Left lung (tissue), 10 donors: ENCODE measurements around the gene TRPC4AP. TPM values are rescaled to one million over a fixed set of nuclear protein-coding genes. Genes with fewer than 3 reads are reported as not detected.

Experiments
- ATAC-seq: fragments of 200-7000 bp; cut with Tn5 transposase; one replicate; pipeline ENCODE4 v1.9.1; 2020; ENCODE audit warnings: moderate library complexity
- DNase-seq, 4 donors: peaks; one replicate each; pipeline ENCODE4 v3.0.0-alpha.2; 2013 to 2020
- H3K27ac ChIP-seq, 2 donors: fragments of 200-600 bp; sonication (generic) in 1 of 2; one replicate each; pipeline versions ENCODE4 v1.5.0 to v1.8.0; 2020 to 2021
- H3K27me3 ChIP-seq, 2 donors: fragments of 200-600 bp; sonication (generic) in 1 of 2; one replicate each; pipeline versions ENCODE4 v1.5.0 to v1.8.0; 2020 to 2021
- H3K36me3 ChIP-seq, 2 donors: fragments of 200-600 bp; sonication (generic) in 1 of 2; one replicate each; pipeline versions ENCODE4 v1.5.0 to v1.8.0; 2020 to 2021
- H3K4me1 ChIP-seq, 2 donors: fragments of 200-600 bp; one replicate each; pipeline ENCODE4 v1.8.0; 2021
- H3K4me3 ChIP-seq, 2 donors: fragments of 200-600 bp; sonication (generic) in 1 of 2; one replicate each; pipeline versions ENCODE4 v1.5.0 to v1.8.0; 2020 to 2021; ENCODE audit warnings: mild to moderate bottlenecking in 1 of 2
- H3K9me3 ChIP-seq, 2 donors: fragments of 200-600 bp; sonication (generic) in 1 of 2; one replicate each; pipeline versions ENCODE4 v1.5.0 to v1.8.0; 2020 to 2021
- intact Hi-C, 2 donors: fragments of 100-400 bp; cut with DNase I; formaldehyde crosslinking; loops; one replicate each; pipeline versions ENCODE4 v1.11.2 to v1.14.2; 2022
- polyA plus RNA-seq, 6 donors: library from polyadenylated mRNA; unstranded; fragments of 120-200 nt; gene quantifications; one replicate each; pipeline ENCODE4 v1.2.1, GENCODE V29; 2013; ENCODE audit not compliant: insufficient read length in 6 of 6
- total RNA-seq, 2 donors: library from RNA; stranded (reverse); fragmentation: NEBNext Ultra II Directional; extraction: Animal tissue kit (Norgen Biotek cat#: 25700); gene quantifications; one replicate each; pipeline ENCODE4 v1.2.1, GENCODE V29; 2021
- TF ChIP-seq, protein P1 (sequence below), 2 donors: fragments of 200-600 bp; sonication (generic) in 1 of 2; IDR thresholded peaks; one replicate each; pipeline versions ENCODE4 v1.5.0 to v1.8.0; 2021; ENCODE audit warnings: antibody characterized with exemption in 2 of 2
- donor health status: DM: no; HTN: yes; CAD: no.
- donor health status: DM: no; HTN: no; CAD: no.

The TRPC4AP gene
- total and polyA plus RNA-seq, 8 donors = 57.8 to 70.8 (median 67.0) TPM

GRCh38 chr20:35134472-35134871 lies 41.9 kb upstream of the TRPC4AP start:
- peaks cover 0 to 6% of the 10 kb centered on the region in 2 donors for H3K4me1 ChIP-seq
- no peak for ATAC-seq
- no peaks in the 10 kb centered on the region for H3K27me3 ChIP-seq
- no peak overlapping the region for H3K27ac ChIP-seq
- no peaks in the 10 kb centered on the region for H3K9me3 ChIP-seq
- intact Hi-C loops = no loop called here
- peaks cover 0 to 100% of the 10 kb centered on the region in 2 donors for H3K36me3 ChIP-seq
- no peak overlapping the region for H3K4me3 ChIP-seq
- TF ChIP-seq, protein P1, sequence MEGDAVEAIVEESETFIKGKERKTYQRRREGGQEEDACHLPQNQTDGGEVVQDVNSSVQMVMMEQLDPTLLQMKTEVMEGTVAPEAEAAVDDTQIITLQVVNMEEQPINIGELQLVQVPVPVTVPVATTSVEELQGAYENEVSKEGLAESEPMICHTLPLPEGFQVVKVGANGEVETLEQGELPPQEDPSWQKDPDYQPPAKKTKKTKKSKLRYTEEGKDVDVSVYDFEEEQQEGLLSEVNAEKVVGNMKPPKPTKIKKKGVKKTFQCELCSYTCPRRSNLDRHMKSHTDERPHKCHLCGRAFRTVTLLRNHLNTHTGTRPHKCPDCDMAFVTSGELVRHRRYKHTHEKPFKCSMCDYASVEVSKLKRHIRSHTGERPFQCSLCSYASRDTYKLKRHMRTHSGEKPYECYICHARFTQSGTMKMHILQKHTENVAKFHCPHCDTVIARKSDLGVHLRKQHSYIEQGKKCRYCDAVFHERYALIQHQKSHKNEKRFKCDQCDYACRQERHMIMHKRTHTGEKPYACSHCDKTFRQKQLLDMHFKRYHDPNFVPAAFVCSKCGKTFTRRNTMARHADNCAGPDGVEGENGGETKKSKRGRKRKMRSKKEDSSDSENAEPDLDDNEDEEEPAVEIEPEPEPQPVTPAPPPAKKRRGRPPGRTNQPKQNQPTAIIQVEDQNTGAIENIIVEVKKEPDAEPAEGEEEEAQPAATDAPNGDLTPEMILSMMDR (IDR thresholded peaks at IDR 0.05) = no peak
- no peak for DNase-seq

- TF ChIP-seq, protein P1 (IDR thresholded peaks at IDR 0.05) = no peak
- DNase-seq (no peak), ATAC-seq (no peak)
- no peaks in the 10 kb centered on the region for H3K9me3 ChIP-seq
- no peaks in the 10 kb centered on the region for H3K27me3 ChIP-seq
- peaks cover 0 to 13% of the 10 kb centered on the region in 2 donors for H3K4me1 ChIP-seq
- H3K4me3 ChIP-seq = no peak overlapping the region
- no peak overlapping the region for H3K27ac ChIP-seq
- intact Hi-C loops = no loop called here
- H3K36me3 ChIP-seq = peaks cover 0 to 100% of the 10 kb centered on the region in 2 donors
These were observed 41.1 kb upstream of the TRPC4AP start for GRCh38 chr20:35133735-35134134.

DNA sequence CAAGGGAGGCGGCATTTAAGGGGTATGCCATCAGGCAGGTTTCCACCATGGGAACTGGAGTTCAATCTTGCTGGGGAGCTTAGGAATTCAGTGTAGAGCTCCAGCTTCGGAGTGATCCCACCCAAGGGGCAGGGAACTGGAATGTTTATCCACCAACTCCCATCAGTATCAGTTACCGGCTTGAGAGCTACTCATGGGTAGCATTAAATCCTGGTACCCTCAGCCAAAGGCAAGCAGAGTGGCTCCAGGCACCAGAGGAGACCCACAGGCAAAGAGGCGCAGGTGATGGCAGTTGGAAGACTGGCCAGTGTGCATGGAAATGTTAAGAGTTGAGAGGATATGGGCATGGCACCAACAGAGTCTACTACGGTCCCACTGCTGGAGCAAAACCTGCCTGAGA lies 40.4 kb upstream of the TRPC4AP start:
- no peak overlapping the region for H3K4me3 ChIP-seq
- H3K4me1 ChIP-seq = peaks cover 0 to 13% of the 10 kb centered on the region in 2 donors
- ATAC-seq (no peak), DNase-seq (no peak)
- no peak overlapping the region for H3K27ac ChIP-seq
- no peaks in the 10 kb centered on the region for H3K9me3 ChIP-seq
- no peaks in the 10 kb centered on the region for H3K27me3 ChIP-seq
- TF ChIP-seq, protein P1 (IDR thresholded peaks at IDR 0.05) = no peak
- peaks cover 0 to 100% of the 10 kb centered on the region in 2 donors for H3K36me3 ChIP-seq
- intact Hi-C loops = no loop called here

GRCh38 chr20:35131934-35132333 lies 39.3 kb upstream of the TRPC4AP start:
- ATAC-seq (no peak), DNase-seq (peak in 1 of 4 donors; percentile 24)
- Histone ChIP-seq H3K36me3 (peaks cover 0 to 100% of the 10 kb centered on the region in 2 donors), H3K4me1 (peaks cover 0 to 13% of the 10 kb centered on the region in 2 donors), H3K27me3 (no peaks in the 10 kb centered on the region), H3K4me3 (no peak overlapping the region), H3K27ac (no peak overlapping the region), H3K9me3 (no peaks in the 10 kb centered on the region)
- TF ChIP-seq, protein P1 (IDR thresholded peaks at IDR 0.05) = no peak
- intact Hi-C loops = no loop called here

- peaks cover 0 to 13% of the 10 kb centered on the region in 2 donors for H3K4me1 ChIP-seq
- TF ChIP-seq, protein P1 (IDR thresholded peaks at IDR 0.05) = no peak
- H3K9me3 ChIP-seq = no peaks in the 10 kb centered on the region
- ATAC-seq (peak; percentile 55), DNase-seq (no peak)
- H3K36me3 ChIP-seq = peaks cover 3 to 100% of the 10 kb centered on the region in 2 donors
- no peaks in the 10 kb centered on the region for H3K27me3 ChIP-seq
- H3K27ac ChIP-seq = peak overlapping the region in 1 of 2 donors; percentile 57
- no peak overlapping the region for H3K4me3 ChIP-seq
- intact Hi-C loops = no loop called here
These were observed 37.1 kb upstream of the TRPC4AP start for GRCh38 chr20:35129647-35130069.
